Hippocampal formation (tissue), 2 donors: ENCODE results near the gene PTPRM.

Source experiments
- DNase-seq, 2 donors: peaks; one replicate each; lab custom pipeline; 2025; lab: John Stamatoyannopoulos, UW

The PTPRM gene

DNA sequence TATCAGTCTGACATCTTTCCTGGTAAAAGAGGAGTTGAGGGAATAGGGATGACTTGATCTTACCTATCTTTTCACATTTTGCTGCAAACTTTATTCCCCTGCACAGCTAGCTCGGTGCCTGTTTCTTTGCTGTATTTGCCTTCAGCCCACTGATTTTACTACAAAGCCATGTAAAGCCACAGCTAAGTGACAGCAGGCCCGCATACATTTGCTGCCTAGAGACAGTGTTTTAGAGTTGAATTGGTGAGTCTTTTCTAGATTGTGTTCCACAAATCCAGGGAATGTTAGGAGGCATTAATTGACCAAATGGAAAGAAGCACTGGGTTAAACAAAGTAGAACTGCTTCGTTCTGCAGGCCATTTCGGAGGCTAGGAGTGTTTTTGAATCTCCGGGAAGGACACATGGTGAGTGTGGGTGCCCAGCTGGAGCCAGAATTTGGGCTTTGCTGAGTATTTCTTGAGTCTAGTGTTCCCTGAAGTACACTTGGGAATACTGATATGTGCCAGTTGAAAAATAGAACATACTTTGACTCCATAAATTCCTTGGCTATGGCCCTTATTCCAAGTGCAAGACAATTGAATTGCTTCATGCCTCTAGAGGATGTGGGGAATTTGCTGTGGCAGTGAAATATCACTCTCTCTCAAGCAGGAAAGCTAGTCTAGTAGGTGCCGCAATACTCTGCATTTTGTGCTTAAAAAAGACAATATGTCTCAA lies 329.8 kb downstream of the PTPRM start:
- no peak for DNase-seq

DNA sequence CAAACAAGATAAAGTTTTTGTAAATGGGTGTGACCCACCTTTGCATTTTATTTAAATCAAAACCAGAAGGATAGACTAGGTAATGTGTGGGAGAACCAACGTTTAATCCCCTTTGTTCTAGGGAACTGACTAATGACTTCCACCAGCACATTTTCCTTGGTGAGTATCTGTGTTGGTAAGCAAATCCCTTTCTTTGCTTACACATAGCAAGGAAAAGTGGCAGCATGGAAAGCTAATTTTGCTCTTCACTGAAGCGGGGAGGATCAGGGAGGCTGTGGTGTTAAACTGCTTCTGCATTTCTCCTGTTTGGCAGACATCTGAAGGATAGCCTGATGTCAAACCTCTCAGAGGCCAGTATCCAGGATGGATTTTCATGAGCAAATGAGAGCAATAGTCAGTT lies 331.1 kb downstream of the PTPRM start:
- DNase-seq: no peak

DNA sequence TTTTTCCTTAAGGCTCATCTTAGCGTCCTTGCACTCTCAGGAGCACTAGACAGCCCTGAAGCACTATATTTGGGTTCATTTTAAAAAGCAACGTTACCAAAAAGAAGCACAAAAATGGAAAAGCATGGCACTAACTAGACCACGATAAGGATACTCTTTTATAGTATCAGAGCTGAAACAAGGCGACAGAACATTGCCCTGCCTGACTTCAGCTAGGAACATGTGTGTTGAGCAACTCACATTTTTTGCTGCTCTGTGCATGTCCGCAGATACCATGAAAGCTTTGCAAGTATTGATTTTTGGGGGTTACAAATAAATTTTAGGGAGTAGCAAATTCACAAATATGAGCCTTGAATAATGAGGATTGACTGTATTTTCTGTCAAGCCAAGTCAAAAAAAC lies 332.0 kb downstream of the PTPRM start:
- DNase-seq: no peak

DNA sequence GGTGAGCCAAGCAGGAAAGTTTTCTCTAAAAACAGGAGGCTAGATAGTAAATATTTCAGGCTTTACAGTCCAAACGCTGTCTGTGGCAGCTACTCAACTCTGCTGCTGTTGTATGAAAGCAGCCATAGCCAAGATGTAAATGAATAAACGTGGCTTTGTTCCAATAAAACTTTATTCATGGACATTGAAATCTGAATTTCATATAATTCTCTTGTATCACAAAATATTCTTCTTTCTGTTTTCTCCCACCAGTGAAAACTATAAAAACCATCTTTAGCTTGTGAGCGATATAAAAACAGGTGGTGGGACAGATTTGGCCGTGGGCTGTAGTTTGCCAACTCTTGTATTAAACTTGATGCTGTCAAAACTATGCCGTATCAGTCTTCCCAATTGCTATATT lies 333.0 kb downstream of the PTPRM start:
- DNase-seq: no peak

DNA sequence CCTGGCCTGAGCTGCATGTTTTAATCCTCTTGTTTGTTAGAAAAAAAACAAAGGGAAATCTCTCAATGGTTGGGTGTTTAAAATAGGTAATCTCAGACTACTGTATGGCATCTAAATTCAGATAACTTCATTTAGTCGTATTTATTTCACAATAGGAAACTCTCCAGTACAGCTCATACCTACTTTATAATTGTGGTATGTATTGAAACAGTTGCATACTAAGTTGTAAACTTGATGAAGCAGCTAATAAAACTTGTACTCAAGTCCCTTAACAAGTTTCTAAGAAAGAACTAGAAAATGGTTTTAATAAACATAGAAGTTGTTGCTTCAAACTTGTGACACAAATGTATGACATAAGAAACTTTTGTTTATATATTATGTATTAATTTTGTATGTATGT lies 334.5 kb downstream of the PTPRM start:
- no peak for DNase-seq

DNA sequence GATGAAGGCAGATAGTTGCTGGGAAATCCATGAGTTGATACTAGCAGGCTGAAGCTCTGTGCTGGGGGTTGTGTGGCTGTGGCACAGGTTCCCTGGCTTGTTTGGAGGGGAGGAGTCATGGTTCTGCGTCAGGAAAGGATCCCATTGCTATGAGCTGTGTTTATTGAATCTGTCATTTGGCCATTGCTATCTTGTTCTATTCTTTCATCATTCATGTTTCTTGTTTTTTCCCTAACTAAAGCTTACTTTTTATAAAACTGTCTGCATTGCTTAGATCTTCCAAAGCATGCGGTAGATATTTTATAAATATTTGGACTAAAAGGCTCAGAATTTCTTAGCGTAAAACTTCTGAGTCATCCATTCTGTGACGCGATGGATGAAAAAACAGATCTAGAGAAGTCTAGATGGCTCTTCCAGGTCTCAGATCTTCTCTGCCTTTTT lies 335.3 kb downstream of the PTPRM start:
- no peak for DNase-seq

DNA sequence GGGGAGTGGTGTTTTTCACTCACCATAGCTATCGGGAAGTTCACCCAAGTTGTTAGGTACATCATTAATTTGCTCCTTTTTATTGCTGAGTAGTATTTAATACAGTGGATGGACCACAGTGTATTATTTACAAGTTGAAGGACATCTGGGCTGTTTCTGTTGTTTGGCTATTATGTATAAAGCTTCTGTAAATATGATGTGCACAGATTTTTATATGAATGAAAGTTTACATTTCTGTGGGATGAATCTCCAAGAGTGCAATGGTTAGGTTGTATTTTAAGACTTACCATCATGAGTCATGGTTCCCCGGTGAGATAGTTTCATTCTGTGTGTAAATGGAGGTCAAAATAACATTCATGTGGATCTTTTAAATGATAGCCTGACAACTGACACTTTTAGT lies 337.4 kb downstream of the PTPRM start:
- DNase-seq: no peak

DNA sequence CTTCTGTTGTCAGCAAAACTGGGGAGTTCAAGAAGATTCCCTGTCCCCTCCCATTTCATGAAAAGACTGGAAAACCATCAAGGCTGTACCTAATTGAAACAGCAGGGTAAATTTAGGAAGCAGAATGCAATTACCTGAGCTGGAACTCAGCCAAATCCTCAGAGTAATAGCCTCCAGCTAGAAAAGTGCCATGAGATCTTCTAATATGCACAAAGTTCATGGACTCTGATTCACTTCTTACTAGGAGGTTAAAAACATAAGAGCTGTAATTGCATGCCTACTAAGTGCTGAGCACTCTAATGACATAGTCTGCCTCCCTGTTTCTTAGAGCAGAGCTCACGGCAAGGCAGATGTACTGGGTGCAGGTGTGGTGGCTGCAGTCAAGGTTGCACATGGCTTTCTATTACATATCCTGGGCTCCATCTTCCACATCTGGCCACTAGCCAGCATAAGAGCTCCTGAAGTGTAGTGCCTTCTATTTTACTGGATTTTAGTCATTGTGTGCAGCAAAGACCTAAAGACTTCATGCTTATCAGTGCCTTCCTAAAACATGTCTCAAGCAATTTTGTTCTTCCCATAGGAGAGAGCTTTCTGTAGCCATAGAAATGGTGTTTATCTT lies 341.7 kb downstream of the PTPRM start:
- no peak for DNase-seq

DNA sequence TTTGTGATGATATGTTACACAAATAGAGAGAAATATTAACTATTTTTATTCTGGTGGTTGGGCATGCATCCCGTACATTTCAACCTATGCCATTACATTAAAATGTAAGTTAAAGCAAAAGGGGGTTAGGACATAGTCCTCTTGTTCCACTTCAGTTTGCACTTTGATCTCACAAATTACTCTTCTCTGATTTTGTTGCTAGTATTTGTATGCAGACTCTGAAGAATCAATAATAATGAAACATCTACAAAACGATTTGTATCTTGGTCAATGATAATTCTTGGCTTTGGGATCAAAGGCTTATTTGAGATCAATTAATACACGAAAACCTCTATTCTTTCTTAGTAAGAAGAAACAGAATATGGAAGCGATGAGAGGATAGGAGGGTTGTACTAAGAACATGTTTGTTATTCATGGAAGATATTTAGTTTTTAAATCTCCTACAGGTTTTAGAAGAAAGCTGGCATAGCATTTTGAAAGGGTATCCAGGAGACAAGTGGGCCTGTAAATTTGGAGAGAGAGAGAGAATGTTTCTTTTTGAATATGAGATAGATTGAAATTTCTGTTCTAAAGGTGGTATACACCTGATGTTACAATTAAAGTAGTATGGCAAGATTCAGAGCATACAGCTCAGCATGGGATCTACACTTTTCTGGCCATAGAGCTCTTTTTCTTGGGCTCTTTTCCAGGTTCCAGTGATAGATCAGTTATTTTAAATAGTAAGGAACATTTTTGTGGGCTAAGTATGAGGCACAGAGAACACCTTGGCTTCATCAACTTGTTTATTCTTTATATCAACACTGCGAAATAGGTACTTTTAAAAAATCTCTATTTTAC lies 347.9 kb downstream of the PTPRM start:
- DNase-seq: no peak

DNA sequence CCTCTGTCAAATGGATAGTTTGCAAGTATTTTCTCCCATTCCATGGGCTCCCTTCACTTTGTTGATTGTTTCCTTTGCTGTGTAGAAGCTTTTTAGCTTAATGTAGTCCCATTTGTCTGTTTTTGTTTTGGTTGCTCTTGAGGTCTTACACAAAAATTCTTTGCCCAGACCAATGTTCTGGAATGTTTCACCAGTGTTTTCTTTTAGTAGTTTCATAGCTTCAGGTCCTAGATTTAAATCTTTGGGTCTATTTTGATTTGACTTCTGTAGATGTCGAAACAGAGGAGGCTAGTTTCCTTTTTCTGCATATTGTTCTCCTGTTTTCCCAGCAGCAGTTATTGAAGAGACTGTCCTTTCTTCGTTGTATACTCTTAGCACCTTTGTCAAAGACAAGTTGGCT lies 351.6 kb downstream of the PTPRM start:
- no peak for DNase-seq

DNA sequence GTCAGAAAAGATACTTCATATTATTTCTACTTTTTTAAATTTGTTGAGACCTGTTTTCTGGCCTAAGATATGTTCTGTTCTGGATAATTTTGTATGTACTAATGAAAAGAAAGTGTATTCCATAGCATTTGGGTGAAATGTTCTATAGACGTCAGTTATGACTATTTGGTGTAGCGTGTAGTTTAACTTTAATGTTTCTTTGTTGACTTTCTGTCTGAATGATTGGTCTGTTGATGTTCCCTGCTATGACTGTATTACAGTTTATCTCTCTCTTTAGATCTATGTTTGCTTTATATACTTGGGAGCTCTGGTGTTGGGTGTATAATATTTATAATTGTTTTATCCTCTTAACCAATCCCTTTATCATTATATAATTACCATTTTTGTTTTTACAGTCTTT lies 352.4 kb downstream of the PTPRM start:
- DNase-seq: no peak

DNA sequence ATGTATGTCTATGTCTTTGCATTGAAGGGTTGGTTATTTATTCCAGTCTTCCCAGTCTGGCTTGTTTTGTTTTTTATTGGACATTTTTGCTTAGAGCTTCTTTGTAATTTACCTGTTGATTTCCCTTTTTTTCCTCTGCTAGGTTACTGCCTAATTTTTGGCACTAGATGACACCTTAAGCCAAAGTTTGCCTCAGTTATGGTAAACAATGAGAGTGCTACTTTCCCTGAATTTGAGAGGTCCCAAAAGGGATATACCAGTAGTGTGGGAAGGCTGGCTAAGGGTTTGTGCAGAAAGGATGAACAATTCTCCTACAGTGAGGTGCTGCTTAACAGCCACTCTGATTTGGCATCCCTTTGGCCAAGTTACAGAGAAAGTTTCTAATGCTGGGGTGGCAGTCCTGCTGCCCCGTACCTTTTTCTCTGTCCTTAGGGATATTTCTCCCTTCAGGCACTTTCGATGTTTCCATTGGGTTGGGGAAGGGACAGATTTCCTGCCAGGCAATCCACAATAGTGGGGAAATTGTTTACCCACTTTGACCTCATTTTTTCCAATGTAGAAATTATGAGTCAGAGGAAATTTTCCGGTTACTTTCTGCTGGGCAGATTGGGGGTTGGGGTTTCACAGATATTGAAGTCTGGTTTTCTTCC lies 354.9 kb downstream of the PTPRM start:
- no peak for DNase-seq

DNA sequence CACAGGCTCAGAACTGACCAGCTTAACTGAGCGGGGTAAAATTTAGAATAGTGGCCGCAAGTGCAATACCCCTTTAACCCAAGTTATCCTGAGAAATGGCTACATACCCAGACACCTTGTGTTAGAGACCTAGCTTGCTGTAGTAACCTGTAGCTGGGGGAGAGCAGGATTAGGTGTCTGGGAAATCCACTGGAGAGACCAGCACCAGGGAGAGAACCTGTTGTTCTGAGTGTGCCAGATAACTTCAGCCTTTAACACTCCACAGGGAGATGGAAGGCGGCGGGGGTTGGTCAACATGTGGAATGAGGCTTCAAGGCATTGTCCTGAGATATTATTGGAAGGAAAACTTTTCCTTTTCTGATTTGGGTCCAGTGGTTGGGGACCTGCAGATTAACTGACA lies 356.0 kb downstream of the PTPRM start:
- no peak for DNase-seq

DNA sequence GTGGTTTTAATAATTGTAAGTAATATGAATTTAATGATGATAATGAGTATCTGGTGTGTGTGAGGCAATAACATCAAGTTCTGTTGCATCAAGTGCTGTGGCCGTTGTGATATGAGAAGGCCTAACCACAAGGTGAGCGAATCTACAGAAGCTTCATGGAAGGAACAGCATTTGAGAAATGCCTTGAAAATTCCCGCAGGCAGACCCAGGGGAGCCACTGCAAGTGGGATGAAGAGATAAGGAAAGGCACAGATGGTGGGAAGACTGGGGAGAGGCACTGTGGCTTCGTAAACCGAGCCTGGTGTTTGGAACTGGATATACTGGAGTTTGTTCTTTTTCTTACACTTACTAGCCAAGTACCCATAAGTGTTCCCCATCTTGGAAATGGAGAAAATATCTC lies 357.5 kb downstream of the PTPRM start:
- no peak for DNase-seq

DNA sequence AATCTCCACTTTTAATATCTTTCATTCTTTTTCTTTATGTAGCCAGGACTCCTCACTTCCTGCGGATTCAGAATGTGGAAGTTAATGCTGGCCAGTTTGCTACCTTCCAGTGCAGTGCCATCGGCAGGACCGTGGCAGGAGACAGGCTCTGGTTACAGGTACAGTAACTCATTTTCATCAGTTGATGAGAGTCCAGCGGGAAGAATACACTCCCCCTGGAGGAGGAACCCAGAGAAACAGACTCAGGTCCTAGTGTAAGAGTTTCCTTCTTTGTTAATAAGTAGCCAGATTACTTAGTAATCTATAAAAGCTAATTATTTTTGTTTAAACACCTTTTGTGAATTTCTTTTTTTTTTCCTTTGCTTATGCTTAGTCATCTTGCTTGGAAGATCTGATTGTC lies 359.4 kb downstream of the PTPRM start:
- no peak for DNase-seq

DNA sequence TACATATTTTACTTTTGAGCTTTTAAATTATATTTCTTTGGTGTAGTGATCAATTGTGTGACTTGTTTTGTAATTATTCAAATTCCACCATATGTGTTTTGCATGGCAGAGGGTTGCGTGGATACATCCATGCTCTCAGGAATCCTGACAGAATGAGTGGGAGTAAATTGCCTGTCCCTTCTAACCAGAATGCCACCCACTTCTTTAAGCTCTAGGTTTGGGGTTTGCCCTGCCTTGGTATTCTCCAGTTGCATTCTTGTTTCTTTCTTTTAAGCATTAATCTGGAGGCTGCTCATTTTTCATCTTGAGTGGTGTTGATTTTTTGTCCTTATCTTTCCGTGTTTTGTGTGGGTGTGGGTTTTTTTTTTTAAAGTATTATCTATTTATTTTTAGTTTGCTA lies 360.0 kb downstream of the PTPRM start:
- DNase-seq: no peak

DNA sequence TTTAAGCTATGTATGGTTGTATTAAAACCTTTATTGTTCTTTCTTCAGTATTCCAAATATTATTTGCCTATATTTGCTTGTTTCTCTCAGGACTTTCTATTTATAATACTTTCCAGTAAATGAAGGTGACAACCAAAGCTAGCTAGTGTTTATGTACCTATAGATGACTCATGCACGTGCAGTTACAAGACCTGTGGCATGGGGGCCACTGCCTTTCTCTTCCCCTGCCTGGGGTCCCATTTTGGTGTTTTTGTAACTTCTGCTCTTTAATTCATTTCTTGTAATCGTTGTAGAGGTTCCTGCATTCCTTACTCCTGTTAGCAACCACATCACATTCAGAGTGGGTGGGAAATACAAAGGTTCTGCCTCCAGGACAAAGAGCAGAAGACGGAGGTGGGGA lies 364.6 kb downstream of the PTPRM start:
- DNase-seq: no peak

DNA sequence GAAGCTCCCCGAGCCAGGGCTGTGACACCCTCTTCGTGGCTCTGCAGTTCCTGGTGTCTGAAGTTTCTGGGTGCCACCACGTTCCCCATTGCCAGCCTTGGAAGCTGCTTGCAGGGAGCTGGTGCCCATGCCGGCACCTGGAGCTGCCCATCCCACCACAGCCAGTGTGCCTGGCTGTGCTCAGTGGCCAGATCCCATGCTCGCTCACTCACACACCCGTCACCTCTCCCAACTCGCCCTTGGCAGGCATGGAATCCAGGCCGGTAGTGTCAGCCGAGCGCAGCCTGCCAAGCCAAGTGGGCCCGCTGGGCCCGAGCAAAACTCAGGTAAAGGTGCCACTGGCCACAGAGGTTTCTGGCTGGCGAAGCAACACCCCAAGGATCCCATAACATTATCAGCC lies 370.2 kb downstream of the PTPRM start:
- no peak for DNase-seq

DNA sequence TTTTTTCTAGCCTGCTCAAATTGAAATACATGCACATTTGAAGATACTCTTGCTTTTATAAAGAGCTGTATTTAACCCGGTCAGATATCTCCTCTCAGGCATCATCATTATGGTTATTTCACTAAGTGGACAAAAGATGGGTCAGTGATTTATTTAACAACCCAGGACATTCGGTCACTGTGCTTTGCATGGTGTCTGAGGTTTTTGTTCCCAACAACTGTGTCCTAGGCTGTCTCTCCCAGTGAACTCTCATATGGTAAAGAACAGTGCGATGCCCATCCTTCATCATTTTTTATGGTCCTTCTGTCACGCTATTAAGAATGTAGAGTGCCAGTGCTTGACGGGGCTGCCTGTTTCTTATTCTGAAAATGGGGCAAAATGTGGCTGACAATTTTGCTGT lies 372.4 kb downstream of the PTPRM start:
- DNase-seq: no peak

DNA sequence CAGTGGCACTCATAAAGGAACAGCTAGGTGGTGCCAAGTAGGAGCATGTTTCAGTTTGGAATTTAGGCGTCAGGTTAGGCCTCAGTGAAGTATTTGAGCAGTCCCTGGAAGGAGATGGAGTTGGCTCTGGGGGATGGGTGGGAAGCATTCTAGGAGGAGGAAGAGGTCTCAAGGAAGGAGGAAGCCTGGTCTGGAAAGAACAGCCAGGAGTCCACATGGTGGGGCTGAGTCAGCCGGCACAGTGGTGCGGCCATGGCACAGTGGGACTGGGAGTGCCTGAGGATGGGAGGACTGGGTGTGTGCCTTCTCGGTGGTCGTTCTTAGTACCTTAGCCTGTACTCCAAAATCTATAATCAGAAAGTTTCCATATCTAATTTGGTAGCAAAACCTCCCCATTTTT lies 373.3 kb downstream of the PTPRM start:
- DNase-seq: no peak

DNA sequence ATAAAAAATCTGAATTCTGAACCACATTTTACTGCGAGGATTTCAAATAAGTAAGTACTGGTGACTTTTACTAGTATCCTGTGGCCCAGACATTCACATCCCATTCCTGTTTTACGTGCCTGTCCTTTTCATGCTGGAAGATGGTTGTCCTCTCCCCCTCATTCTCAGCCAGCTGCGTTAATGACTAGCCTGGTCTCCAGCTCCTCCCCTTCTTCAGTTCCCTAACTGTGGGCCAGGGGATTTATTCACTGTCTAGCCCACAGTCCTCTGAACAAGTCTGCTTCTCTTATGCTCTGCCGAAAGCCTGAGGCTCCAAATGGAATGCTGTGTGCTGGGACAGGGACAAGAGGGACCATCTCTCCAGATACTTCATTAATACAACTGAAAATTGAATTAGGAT lies 373.9 kb downstream of the PTPRM start:
- DNase-seq: no peak

DNA sequence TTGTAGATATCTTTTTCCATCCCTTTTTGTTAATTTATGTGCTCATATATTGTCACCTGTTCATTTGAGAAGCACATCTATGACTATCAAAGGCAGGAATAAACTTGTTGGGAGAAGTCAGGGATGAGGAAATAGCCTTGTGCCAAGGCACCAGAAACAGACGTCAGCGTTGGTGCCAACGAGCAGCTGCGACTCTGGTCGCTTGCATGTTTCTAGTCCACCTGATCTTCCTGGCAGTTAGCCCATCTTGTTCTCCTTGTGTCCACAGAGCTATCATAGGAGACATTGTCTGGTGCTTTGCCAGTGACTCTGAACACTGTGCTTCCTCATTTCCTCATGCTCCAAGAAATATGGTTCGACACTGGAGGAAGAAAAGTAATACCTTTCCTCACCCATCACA lies 374.4 kb downstream of the PTPRM start:
- no peak for DNase-seq

DNA sequence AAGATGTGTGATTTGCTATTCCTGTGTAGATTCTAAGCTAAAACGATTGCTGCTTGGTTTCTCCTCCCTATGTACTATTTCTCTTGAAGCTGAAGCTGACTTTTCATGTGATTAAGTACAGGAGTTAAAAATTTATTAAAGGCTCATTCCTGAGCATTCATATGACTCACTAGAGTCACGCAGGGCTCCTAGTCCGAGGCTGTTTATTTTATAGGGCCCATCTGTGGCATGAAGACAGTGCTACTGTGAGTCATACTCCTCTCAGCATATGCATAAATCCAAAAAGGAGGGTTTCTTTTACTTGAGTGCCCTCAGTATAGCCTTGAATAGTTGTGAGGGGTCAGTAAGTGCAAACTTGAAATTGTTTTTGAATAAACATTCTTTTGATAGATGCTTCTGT lies 378.8 kb downstream of the PTPRM start:
- DNase-seq: no peak
